NT2/D1 (cell line): ENCODE data around the gene CCDC89.

Experiments used
- SUZ12 ChIP-seq: IDR thresholded peaks from 2 replicates; pipeline ENCODE4 v1.6.1; 2011; ENCODE audit not compliant: insufficient read length, insufficient read depth; ENCODE audit errors: extremely low read depth
- YY1 ChIP-seq: IDR thresholded peaks from 2 replicates; pipeline ENCODE4 v1.6.1; 2011; ENCODE audit not compliant: insufficient read length, insufficient read depth

GRCh38 chr11:85647078-85647477, 38.9 kb downstream of the CCDC89 start:
- TF ChIP-seq SUZ12 = no peak
- TF ChIP-seq YY1 = no peak
